COR-L47 (cell line): Measurements from ENCODE around the gene UBE2E1.
"Not testable (repeated sequence)": the region's sequence is repeated elsewhere in the genome, so short reads cannot be mapped to it uniquely, and the experiment has no call there.

Experiments
- DNase-seq: peaks from one replicate; lab custom pipeline; 2025; lab: John Stamatoyannopoulos, UW

The UBE2E1 gene

GRCh38 chr3:23880703-23881339, 75.1 kb downstream of the UBE2E1 start:
- DNase-seq: no peak

GRCh38 chr3:23881993-23882392, 76.2 kb downstream of the UBE2E1 start:
- DNase-seq: not testable (repeated sequence)

GRCh38 chr3:23882487-23882918, 76.7 kb downstream of the UBE2E1 start:
- DNase-seq: no peak

GRCh38 chr3:23884481-23884880, 78.7 kb downstream of the UBE2E1 start:
- no peak for DNase-seq

- no peak for DNase-seq
Measured at GRCh38 chr3:23885210-23885609, 79.5 kb downstream of the UBE2E1 start.

GRCh38 chr3:23886311-23886710, 80.6 kb downstream of the UBE2E1 start:
- DNase-seq: no peak

GRCh38 chr3:23888617-23889228, 83.0 kb downstream of the UBE2E1 start:
- no peak for DNase-seq

DNA sequence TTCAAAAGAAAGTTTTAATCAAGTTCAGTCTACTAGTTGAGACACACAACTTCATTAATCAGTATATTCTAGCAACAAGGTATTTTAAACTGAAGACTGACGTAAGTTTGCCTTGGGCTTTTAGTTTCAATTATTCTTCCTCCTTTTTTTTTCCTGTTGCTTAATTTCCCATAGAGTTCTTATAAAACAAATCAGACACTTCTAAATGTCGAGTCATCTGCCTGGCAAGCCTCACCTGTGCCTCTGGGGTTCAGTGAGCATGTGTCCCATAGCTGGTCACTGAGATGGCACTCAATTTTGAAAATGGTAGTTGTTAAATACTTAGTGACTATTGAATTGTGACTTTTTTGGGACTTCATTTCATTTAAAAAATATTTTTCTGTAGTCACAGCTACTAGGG, 83.6 kb downstream of the UBE2E1 start:
- DNase-seq: no peak

DNA sequence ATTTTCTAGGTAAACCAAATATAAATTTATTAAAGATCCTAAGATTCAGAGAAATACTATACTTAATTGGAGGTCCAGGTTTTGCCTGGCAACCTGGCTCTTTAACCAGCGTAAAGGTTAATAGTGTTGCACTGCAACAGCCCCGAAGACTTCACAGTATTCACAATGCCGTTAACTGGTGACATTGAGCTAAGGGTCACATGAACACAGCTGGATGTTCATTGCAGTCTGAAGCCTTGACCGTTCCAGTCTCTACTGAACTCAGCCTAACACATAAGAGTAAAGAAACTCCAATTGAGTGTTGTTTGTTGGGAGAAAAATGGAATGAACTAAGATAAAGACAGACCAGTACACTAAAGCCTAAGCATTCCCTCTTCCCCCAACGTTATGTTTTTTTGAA, 84.2 kb downstream of the UBE2E1 start:
- DNase-seq: no peak

DNA sequence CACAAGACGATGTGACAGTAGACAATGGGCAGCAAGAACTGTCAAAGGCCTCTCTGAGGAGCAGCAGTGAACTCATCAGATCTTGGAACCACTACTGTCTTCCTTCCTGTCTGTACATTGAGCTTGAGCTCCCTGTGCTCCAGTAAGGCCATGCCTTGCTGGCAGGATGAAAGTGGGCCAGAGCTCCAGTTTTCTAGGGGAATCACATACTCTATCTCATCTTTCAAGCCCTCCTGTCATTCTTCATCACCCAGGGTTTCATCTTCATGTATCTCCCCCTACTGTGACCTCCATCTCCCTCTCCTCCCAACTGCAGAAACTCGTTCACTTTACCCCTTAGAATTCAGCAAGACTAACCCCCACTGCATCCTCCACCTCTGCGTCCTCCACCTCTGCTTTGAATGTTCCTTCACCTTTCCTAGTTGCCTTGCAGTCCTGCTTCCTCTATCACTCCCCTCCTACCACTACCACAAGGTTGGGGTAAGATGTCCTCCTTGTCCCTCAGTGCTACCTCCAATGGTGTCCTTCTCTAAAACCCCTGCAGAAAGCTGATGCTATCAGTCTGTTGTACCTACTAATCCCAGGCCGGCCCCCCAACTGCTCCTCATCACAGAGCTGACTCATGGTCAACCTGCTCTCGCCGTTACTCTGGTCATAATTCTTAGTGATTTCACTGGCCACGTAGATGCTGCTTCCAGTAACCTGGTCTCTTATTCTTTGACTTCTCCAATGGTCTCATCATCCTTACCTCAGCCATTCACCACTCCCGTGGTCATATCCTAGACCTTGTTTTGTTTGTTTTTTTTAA, 88.7 kb downstream of the UBE2E1 start:
- no peak for DNase-seq

- no peak for DNase-seq
Measured at GRCh38 chr3:23895181-23895580, 89.4 kb downstream of the UBE2E1 start.

GRCh38 chr3:23900744-23901143, 95.0 kb downstream of the UBE2E1 start:
- DNase-seq: no peak

GRCh38 chr3:23904545-23904944, 98.8 kb downstream of the UBE2E1 start:
- no peak for DNase-seq

GRCh38 chr3:23909341-23909740, 103.6 kb downstream of the UBE2E1 start:
- DNase-seq: no peak

GRCh38 chr3:23911397-23911796, 105.6 kb downstream of the UBE2E1 start:
- no peak for DNase-seq

GRCh38 chr3:23912335-23912734, 106.6 kb downstream of the UBE2E1 start:
- not testable (repeated sequence) for DNase-seq

DNA sequence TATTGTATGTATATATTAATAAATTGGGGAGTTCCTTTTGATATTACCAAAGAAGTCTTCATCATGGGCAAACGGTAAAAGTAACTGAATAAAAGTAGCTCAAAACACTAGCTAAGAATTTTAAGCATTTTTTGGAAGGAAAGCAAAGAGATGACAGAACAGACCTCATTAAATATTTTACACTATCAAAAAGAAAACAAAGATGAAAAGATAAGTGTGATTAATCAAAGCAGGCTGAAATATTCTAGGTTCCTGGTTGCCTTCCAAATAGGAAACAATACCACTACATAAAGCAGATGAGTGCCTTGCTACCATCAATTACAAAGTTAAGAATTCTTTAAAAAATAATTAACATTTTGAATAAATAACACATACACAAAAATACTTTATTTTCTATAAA, 107.4 kb downstream of the UBE2E1 start:
- DNase-seq: no peak

DNA sequence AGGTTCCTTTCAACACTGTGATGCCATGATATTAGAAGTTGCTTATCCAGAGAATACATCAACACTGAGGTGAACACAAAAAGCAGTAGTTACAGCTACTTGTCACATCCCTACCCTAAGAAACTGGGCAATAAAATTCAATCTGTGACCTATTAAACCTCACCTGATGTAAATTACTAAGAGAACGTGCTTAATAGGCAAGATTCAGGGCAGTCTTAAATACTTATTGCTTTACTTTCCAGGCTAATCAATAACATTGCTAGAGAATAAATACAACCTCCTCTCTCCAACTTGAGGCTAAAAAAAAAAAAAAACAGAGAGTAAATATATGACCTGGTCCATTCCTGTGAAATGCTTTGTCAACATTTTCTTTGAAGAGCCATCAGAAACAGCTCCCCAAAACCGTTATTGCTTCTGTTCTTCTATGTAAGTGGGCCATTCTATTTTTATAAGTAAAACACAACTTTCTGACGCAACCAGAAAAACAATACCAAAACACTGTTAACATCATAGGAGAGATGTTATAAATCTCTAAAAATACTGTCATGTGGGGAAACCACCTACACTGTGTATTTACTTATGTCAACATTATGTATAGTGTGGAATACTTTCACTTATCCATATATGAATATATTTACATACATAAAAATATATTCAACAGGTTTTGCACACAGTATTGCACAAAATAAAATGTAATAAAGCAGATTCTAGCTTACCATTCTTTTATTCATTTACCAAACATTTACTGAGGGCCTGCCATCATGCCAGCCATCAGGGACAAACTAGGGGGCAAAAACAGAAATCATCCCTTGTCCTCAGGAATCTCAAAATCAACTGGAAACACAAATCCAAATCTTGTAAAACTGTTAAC, 108.4 kb downstream of the UBE2E1 start:
- no peak for DNase-seq

DNA sequence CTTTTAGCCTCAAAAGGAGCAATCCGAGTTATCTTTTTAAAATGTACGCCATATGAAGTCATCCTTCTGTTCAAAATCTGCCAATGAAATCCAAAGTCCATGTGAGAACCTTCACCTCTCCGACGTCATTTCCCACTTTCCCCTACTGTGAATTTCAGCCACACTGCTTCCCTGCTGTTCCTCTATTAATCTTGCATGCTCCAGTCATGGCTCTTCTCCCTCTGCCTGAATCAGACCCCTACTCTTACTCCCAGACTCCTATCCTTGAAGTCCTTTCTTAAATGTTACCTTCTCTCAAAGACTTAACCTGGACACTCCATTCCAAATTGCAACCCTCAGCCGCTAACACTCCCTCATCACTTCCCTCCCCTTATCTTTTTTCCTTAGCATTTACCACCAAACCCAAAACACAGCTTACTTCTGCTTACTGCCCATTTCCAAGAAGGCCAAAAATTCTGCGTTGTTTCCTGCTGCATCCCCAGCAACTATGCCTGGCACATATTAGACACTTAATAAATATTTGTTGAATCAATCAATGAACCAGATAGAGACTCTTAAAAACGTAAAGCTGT, 109.9 kb downstream of the UBE2E1 start:
- DNase-seq: no peak

DNA sequence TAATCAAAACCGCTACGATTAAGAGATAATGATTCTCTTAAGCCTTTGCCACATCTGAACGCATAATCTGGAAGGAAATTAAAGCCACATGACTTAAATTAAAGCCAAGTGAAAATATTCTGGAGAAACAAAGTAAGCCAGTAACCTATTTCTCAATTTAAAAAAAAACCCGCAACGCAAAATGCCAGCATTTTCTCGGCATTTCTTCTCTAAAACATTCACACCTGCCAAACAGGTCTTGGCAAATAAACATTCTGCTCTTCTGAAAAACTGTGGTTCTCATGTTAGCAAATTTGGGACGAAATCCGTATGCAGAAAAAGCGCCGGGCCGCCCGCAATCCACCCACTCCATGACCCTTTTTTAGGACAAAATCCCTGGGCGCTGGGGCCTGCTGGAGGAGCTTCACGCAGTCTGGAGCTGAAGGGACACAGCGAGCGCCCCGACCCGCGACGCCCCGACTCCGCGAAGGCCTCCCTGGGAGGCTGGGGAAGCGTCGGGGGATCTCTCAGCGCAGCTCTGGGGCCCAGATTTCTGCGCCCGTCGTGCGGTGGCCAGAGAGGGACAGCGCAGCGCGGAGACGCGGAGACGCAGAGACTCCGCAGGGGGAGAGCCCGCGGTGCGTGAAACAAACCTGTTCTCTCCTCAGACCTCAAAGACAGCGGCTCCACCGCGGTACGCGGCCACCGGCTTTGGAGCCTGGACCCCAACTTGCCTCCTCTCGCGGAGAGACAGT, 110.6 kb downstream of the UBE2E1 start:
- DNase-seq: no peak
